HG02884 (cell line): ENCODE results near the gene FAAP20.

Experiments used
- ATAC-seq: cut with Tn5 transposase; IDR thresholded peaks from one replicate; pipeline ENCODE4 v1.9.1; 2021; ENCODE audit warnings: mild to moderate bottlenecking, moderate library complexity; ENCODE audit not compliant: unreplicated experiment

The FAAP20 gene, protein sequence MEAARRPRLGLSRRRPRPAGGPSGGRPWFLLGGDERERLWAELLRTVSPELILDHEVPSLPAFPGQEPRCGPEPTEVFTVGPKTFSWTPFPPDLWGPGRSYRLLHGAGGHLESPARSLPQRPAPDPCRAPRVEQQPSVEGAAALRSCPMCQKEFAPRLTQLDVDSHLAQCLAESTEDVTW

GRCh38 chr1:2194319-2194897, at the start of gene FAAP20:
Gene FAAP20, minus strand, starts transcription at chr1:2194772. Its CDS starts 23 bp downstream, at chr1:2194749.
- ATAC-seq: peak; percentile 36

GRCh38 chr1:2242814-2243725, 48.5 kb upstream of the FAAP20 start:
- no peak for ATAC-seq

DNA sequence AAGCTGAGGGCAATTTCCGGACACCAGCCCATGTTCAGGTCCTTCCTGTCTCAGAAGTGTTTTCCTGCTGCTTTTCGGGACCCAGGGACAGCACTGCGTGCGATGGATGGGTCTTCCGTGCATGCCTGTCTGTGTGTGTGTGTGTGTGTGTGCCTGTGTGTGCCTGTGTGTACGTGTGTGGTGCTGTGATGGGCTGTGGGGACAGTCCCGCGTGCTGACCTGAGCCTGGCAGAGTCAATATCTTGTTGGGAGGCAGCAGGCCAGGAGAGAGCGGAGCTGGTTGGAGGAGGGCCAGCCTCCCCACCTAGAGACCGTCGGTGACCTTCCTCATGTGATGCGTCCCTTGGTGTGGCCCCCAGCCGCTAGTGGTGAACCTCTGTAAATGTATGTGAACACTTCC, 47.2 kb upstream of the FAAP20 start:
- no peak for ATAC-seq

- ATAC-seq: no peak
These were observed 45.9 kb upstream of the FAAP20 start for GRCh38 chr1:2240270-2241156.

DNA sequence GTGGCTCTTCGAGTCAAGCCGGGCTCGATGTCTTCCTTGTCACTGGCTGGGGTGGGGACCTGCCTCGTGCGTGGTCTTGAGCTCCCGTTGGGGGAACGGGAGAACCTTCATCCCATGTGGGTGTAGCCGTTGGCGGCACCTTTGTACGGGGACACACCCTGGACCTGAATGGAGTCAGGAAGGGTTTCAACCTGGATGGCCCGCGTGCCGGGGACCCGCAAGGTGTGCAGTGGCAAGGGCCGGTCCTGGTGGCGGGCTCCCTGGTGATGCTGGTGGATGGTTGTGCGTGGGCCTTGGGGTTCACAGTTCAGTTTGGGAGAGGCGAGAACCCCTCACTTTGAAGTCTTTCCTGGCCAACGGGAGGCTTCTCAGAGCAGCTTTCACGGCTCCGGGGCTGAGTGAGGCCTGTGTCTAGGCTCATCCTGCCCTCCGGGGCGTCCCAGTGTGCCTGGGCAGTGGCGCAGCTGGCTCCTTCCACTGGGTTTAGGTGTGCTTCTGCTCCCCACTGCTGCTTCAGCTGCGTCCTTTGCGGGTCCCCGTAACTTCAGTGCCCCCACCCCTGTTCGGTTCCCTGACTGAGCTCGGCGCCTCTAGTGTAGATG, 44.9 kb upstream of the FAAP20 start:
- no peak for ATAC-seq

DNA sequence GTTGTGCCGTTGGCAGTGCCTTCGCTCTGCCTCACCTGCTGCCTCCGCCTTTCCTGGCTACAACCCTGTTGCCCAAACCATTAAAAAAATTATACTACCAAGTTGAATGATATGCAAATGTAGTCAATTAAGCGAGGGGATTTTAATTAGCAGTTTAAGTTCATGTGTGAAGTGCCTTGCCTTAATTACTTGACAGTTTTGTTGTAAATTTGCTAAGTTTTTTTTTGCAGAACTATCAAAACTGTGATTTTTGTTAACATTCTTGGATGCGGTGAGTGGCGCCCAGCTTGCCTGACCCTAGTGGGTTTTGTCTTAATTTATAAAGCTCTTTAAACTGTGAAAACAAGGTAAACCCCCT, 44.4 kb upstream of the FAAP20 start:
- ATAC-seq: no peak

- no peak for ATAC-seq
These were observed 43.9 kb upstream of the FAAP20 start for GRCh38 chr1:2238361-2239012.

DNA sequence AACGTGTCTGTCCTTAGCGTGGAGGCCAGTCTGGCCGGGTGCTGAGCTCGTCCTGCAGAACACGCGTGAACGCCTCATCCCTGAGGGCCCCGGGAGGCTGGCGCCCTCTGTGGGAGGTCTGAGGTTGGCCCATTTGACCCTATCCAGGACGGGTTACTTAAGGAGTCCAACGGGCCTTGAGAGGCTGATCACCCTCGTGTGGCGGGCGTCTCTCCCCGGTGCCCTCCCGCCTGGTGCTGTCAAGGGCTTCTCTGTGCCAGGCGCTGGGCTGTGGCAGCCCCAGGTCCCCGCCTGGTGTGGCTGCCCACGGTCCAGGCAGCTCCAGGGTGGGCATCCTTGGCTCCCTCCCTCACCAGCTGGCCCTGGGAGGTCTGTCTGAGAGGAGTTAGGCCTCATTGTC, 43.2 kb upstream of the FAAP20 start:
- ATAC-seq: no peak

DNA sequence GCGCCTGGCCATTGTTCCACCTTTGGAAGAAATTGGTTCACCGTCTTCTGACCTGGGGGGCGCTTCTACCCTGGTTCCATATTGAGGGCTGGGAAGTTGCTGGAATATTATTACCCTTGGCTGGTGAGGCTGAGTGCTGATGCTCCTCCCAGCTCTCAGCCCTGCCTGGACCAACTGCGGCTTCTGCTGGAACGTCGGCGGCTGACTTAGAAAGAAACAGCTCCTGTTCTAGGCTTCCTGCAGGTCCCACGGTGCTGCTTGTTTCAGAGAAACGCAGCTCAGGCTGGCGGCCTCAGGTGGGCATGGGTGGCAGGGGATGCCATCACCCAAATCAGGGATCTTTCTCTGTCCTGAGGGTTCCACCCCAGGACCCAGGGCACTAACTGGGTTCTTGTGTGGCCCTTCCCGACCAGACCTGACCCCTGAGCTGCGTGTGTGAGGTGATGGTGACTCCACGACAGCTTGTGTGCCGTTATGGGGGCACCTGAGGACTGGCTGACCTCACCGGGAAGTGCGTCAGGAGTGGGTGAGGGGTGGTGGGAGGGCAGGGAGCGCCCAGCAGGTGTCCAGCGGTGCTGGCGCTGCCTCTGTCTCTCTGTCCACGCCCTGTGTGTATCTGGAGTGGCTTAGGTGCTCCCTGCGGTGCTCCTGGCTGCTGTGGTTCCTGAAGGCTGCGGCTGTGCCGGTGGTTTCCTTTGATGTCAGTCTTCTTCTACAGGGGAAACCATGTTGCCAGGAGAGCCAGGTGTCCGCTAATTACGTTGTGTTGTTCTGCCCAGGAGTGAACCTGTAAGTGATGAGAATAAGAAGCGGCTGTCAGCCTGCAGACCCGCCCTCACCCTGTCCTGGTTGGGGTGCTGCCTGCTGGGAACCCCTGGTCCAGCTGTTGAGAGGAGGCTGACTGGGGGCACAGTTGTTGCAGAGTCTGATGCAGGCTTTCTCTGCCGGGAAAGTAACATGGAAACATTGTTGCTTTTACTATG, 42.4 kb upstream of the FAAP20 start:
- no peak for ATAC-seq

DNA sequence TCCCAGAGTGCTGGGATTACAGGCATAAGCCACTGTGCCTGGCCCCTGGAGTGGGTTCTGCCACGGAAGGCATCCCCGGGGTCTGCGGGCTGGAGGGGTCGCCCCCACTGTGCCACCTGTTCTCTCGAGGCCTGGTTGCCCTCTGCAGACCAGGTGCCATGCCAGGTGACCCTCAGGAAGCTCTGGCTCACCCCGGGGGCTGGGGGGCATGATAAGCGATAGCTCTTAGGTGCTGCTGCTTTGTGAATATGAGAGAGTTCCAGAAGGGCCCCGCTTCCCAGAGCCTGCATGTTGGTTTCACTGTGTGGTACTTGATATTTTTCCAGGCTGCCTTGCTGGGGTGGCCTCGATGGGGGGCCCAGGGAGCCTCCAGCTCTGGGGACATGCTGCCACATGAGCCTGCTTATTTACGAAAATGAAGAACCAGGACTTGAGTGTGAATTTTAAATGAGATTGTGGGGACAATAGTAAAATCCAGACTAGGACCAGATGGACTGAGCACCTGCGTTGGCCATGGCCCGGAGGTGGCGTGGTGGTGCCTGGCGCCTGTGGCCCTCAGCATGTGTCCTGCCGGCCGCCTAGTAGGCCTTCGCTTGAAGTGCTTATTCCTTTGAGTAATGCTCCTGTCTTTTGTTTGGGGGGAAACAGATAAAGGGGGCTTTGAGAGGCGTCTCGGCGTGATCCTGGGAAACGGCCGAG, 40.9 kb upstream of the FAAP20 start:
- ATAC-seq: no peak

- no peak for ATAC-seq
These were observed 40.2 kb upstream of the FAAP20 start for GRCh38 chr1:2234762-2235113.

DNA sequence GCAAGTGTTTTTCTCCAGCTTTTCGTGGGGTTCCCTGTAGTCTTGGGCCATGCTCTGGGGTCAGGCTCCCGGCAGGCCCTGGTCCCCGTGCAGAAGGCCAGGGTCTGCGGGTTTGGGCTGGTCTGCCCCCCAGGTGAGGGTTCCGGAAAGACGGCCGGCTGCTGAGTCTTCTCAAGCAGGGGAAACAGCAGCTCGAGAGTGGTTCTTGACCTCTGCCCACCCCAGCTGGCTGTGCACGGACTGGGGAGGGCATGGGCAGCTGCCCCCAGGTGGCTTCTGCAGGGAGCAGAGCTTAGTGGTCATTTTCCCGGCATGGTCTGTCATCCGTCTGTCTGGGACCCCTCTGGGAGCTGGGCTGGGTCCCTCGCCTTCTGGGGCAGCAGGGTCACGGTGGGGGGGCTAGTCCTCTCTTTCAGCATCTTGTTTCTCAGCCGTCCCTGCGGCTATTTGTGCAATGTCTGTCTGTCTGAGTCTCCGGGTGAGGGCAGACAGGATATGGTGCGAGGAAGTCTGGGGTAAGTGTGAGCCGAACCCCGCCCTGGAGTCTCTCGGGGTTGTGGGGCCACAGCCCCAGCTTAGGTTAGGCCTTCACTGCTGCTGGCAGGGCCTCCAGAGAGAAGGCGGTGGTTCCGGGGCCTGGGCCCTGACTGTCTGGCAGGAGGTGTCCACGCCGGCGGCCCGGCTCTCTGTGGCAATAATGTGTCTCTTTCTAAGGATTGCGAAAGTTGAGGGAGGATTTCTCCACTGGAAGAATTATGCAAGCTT, 39.6 kb upstream of the FAAP20 start:
- ATAC-seq: no peak

DNA sequence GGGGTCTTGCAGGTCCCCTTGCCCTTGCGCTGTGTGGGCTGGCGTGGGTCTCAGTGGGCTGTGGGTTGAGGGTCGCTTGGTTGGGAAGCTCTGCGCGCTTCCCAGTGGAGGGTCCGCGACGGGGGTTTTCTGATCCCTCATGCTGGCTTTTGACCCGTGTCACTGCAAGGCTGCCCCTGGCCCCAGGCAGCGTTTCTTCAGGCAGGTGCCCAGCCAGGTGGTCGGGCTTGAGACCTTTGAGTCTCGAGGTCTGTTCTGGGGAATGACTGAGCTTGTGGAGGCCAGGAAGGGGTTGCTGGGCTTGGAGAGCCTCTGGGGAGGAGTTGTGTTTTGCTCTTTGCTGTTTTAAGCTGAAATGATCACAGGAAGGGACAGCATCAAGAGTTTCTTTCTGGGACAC, 38.9 kb upstream of the FAAP20 start:
- ATAC-seq: no peak

DNA sequence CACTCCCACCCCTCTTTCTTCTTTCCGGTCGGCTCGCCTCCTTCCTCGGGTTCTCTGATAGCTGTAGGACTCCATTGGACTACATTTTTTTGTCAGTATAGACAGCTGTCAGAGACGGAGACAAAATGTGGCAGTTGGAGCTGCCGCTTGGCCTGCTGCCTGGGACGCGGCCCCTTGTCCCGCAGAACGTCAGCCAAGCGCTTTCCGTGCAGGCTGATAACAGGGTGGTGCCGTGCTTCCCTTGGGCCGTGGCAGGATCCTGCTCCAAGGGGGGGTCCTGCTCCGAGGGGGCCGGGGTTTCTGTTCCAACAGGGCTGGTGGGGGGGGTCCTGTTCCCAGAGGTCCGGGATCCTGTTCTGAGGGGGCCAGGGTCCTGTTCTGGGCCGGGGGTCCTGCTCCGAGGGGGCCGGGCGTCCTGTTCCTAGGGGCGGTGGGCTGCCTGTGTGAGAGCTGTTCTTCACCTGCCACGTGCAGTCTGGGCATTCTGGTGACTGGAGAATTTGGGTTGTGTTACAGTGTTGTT, 38.4 kb upstream of the FAAP20 start:
- no peak for ATAC-seq

DNA sequence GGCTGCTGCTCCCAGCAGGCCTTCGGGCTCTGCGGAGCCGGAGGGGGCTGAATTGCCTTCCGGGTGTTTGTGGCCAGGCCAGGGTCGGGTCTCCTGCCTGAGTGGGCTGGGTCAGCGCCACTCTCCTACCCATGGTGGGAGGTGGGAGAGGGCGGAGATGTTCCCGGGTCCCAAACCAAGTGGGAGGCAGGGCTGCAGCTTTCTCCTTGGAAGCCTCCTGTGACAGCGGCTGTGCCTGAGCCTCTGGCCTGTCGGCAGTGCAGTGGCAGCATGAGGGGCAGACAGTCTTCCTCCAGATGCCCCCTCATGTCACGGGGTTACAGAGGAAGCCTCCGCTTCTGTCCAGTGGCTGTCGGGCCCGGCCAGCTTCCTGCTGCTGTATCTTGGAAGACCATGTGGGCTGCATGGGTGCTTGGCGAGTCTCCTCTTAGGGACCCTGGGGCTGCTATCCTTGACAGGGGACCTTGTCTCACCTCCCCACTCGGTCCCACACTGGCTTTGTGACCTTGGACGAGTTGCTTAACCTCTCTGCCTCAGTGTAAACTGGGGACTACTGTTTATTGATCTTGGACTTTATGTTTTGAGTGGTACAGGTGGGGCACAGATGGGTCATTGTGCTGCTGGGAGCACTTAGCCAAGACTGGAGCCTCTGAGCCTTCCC, 37.8 kb upstream of the FAAP20 start:
- ATAC-seq: no peak

GRCh38 chr1:2231532-2232254, 37.1 kb upstream of the FAAP20 start:
- no peak for ATAC-seq
